CD4-positive, alpha-beta T cell treated with Interleukin-21 for 1 hour (primary cell): Measurements from ENCODE around the gene CENPB.

Experiments
- DNase-seq: peaks from one replicate; pipeline ENCODE4 v3.0.0-alpha.2; 2020

CENPB gene

GRCh38 chr20:3744806-3745685, 41.5 kb downstream of the CENPB start:
- DNase-seq, result peak; percentile 84

GRCh38 chr20:3744037-3744436, 42.5 kb downstream of the CENPB start:
- DNase-seq, result no peak

GRCh38 chr20:3743251-3743650, 43.3 kb downstream of the CENPB start:
- no peak for DNase-seq

DNA sequence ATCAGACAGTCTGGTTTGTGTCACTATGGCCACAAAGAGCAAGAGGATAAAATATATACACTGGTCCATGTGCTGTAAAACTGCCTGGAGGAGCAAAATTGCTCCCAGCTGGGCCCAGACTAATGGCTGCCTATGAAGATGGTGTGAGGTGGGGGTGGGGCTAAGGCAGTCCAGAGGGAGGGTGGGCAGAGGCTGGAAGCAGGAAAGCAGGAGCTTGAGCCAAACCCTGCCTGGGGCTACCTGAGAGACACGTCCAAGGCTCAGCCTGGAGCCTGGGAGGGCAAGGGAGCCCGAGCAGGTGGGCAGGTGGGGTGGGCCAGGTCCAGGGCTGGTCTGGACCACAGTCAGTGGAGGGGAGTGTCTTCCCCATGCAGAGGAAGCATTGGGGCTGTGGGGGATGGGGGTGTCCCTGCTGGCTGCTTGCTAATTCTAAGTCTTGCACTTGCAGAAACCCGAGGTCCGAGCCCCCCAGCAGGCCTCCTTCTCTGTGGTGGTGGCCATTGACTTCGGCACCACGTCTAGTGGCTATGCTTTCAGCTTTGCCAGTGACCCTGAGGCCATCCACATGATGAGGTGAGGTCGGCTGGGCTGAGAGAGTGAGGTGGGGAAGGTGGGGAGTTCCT, 44.6 kb downstream of the CENPB start:
- DNase-seq, result no peak

GRCh38 chr20:3740615-3741301, 45.8 kb downstream of the CENPB start:
- DNase-seq, result no peak

DNA sequence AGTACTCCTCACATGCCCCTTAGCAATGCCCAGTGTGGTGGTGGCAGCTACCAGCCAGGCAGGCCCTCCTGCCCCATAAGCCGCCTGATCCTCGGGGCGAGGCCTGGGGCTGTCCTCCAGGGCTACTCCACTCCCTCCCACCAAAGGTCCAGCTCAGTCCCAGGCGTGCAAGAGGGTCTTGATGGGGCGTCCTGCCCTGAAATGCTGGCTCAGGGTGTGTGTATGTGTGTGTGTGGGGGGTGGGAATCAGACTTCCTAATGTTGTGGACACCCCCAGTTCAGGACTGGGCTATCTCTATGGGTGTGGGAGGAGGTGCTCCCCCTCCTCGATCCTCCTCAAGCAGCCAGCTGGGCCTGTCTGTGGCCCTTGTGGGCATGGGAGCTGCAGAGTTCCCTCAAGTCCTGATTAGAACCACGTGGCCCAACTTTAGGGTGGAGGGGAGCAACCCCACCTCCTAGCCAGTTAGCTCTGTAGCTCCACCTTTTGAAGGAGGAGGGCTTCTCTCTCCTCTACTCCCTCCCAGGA, 46.6 kb downstream of the CENPB start:
- no peak for DNase-seq

DNA sequence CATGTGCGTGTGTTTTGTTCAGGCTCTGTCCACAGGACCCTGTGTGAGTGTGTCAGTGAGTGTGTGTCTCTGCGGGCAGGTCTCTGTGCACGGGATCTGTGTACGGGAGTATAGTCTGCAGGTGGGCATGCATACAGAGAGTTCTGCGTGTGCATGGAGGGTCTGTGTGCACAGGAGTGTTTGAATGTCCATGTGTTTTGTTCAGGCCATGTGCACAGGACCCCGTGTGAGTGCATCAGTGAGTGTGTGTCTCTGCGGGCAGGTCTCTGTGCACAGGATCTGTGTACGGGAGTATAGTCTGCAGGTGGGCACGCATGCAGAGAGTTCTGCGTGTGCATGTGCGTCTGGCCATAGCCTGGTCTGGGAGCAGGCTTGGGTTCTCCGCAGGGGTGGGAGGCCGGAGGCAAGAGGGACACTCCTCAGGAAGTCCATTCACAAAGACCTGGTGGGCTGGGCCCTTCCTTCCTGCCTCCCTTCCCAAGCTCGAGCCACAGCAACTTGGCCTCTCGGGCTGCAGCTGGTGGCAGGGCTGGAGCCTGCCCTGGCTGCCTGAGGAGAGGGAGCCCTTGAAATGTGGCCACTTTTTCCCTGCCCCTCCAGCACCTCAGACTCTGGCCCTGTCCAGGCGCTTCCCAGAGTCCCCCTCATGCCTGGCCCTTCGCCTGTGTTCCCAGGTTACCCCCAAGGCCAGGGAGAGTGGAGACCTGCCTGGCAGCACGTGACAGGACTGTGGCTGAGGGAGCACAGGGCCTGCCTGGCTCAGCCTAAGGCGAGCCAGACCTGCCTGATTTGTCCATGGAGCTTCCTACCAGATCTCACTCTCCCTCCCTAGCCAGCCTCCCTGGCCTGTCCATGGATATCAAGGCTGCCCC, 47.2 kb downstream of the CENPB start:
- no peak for DNase-seq

DNA sequence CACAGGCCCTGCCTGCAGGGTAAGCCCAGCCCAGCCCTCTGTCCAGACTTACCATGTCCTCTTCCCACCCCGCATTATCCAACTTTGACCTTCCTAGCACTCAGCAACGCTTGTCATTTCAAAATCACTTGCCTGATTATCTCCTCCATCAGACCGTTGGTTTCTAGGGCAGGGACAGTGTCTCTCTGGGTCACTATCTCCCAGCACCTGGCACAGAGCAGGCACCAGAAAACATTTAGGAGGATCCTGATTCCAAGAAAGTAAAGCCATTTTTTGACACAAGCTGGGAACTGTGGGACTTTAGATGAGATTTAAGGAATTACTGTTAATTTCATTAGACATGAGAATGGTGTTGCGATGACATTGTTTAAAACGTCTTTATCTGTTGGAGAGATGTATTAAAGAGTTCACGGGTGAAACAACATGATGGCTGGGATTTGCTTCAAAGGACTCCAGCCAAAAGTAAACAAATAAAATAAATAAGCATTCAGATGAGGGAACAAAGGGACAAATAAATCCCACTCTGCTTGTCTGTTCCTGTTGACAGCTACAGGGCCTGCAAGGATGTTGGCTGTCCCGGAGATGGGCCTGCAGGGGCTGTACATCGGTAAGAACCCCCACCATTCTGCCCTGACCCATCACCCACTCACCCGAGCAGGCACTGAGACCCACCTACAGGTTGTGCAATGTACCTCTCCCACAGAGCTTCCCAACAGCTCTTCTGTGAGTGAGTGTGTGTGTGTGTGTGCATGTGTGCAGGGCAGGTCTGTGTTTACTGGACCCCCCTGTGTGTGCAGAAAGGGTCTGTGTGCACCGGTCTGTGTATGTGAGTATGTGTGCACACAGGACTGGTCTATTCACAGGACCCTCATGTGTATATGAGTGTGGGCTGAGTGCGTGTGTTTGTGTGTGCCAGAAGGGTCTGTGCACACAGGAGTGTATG, 48.2 kb downstream of the CENPB start:
- no peak for DNase-seq

DNA sequence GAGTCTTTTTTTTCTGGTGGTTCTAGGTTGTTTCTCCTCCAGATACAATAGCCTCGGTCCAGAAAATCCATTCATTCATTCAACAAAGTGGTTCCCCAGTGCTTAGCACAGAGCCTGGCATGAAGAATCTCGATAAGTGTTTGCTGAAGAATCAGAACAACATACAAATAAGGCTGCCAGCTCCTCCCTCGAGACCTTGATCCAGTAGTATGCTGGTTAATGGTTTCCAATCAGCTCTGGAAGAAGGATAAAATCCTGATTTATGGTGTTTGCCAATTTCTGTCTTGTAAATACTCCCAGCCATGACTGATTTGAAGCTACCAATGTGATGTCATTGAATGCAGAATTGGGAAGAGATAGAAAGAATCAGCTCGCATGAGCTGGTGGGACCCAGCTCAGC, 50.8 kb downstream of the CENPB start:
- no peak for DNase-seq

GRCh38 chr20:3734111-3734843, 52.3 kb downstream of the CENPB start:
- DNase-seq, result no peak
